SK-N-SH (cell line): ENCODE measurements around the gene CYBC1. TPM values are rescaled to one million over a fixed set of nuclear protein-coding genes. Genes with fewer than 3 reads are reported as not detected.

Experiments
- CTCF ChIA-PET: fragments of 300-600, 350-600 bp; formaldehyde crosslinking; extraction: SDS; loops from one replicate; lab custom pipeline; 2021; lab: Yijun Ruan, JAX
- POLR2A ChIA-PET: fragments of 350-600 bp; sonication (Branson Sonifier 250); formaldehyde crosslinking; extraction: SDS; loops from one replicate; lab custom pipeline; 2020; ENCODE audit warnings: antibody characterized with exemption, inconsistent platforms; lab: Yijun Ruan, JAX
- DNase-seq: peaks from one replicate; pipeline ENCODE4 v3.0.0; 2012
- H2AFZ ChIP-seq: fragments of 200-600 bp; sonication (generic); 2 replicates; pipeline ENCODE4 v1.8.1; 2016; ENCODE audit warnings: antibody characterized with exemption, mild to moderate bottlenecking, low read depth
- H3F3A ChIP-seq: fragments of 200-600 bp; sonication (generic); replicated peaks from 2 replicates; pipeline ENCODE3; 2016; ENCODE audit warnings: antibody characterized with exemption, mild to moderate bottlenecking; ENCODE audit not compliant: insufficient read depth
- H3K27ac ChIP-seq, 2 experiments: fragments of 200-500 bp in 1 of 2; fragments of 200-600 bp in 1 of 2; sonication (Bioruptor generic) in 1 of 2; sonication (generic), shearing (Covaris generic) in 1 of 2; 2 replicates each; pipeline versions ENCODE4 v1.5.1 to v1.6.1; 2014 to 2016; ENCODE audit warnings: low read depth in 2 of 2, inconsistent platforms in 1 of 2, low read length in 1 of 2, mild to moderate bottlenecking in 1 of 2, mixed read lengths in 1 of 2
- H3K27me3 ChIP-seq: fragments of 200-600 bp; sonication (generic), shearing (Covaris generic); 2 replicates; pipeline ENCODE4 v1.6.1; 2016; ENCODE audit warnings: mixed run types; ENCODE audit not compliant: insufficient read depth
- H3K36me3 ChIP-seq, 2 experiments: fragments of 200-500 bp in 1 of 2; fragments of 200-600 bp in 1 of 2; sonication (Bioruptor generic) in 1 of 2; sonication (generic) in 1 of 2; replicated peaks in 1 of 2; 2 replicates each; pipeline versions ENCODE3 to v1.5.1; 2014 to 2016; ENCODE audit warnings: low read length in 1 of 2, mild to moderate bottlenecking in 1 of 2; ENCODE audit not compliant: insufficient read depth in 2 of 2, control insufficient read depth in 1 of 2
- H3K4me1 ChIP-seq, 2 experiments: fragments of 200-500 bp in 1 of 2; fragments of 200-600 bp in 1 of 2; sonication (Bioruptor generic) in 1 of 2; sonication (generic), shearing (Covaris generic) in 1 of 2; 2 replicates each; pipeline versions ENCODE4 v1.5.1 to v1.6.1; 2014 to 2016; ENCODE audit warnings: low read depth in 1 of 2, low read length in 1 of 2, mixed run types in 1 of 2; ENCODE audit not compliant: insufficient read depth in 2 of 2, control insufficient read depth in 1 of 2
- H3K4me2 ChIP-seq: fragments of 200-600 bp; sonication (generic), shearing (Covaris generic); 2 replicates; pipeline ENCODE4 v1.6.1; 2017; ENCODE audit warnings: mixed run types
- H3K4me3 ChIP-seq, 2 experiments: fragments of 200-500 bp in 1 of 2; fragments of 200-600 bp in 1 of 2; sonication (Bioruptor generic) in 1 of 2; sonication (generic), shearing (Covaris generic) in 1 of 2; 2 replicates each; pipeline versions ENCODE4 v1.5.1 to v1.8.1; 2014 to 2016; ENCODE audit warnings: low read depth in 2 of 2, inconsistent platforms in 1 of 2, low read length in 1 of 2, mild to moderate bottlenecking in 1 of 2, mixed read lengths in 1 of 2, moderate library complexity in 1 of 2
- H3K79me2 ChIP-seq: fragments of 200-600 bp; sonication (generic); 2 replicates; pipeline ENCODE4 v1.8.1; 2017; ENCODE audit warnings: mild to moderate bottlenecking; ENCODE audit not compliant: insufficient read depth
- H3K9ac ChIP-seq: fragments of 200-600 bp; sonication (generic); 2 replicates; pipeline ENCODE4 v1.6.1; 2017; ENCODE audit warnings: mixed run types
- H3K9me2 ChIP-seq: fragments of 200-600 bp; sonication (generic); 2 replicates; pipeline ENCODE4 v1.6.1; 2017; ENCODE audit warnings: mixed run types
- H3K9me3 ChIP-seq: fragments of 200-600 bp; sonication (generic); 2 replicates; pipeline ENCODE4 v1.6.1; 2017; ENCODE audit warnings: mixed run types, mild to moderate bottlenecking, moderate library complexity
- H4K20me1 ChIP-seq: fragments of 200-600 bp; sonication (generic); 2 replicates; pipeline ENCODE4 v1.6.1; 2017; ENCODE audit warnings: mild to moderate bottlenecking, mixed run types; ENCODE audit not compliant: insufficient read depth
- CHD2 ChIP-seq: fragments of 150-350 bp; IDR thresholded peaks from 2 replicates; pipeline ENCODE4 v1.6.1; 2018; ENCODE audit warnings: low read length; ENCODE audit not compliant: partially characterized antibody
- ELF1 ChIP-seq: IDR thresholded peaks from 2 replicates; pipeline ENCODE4 v1.4.0; 2012
- EP300 ChIP-seq, 2 experiments: IDR thresholded peaks; 2 replicates each; pipeline versions ENCODE4 v1.4.0 to v1.6.1; 2012; ENCODE audit warnings: borderline replicate concordance in 1 of 2, low read depth in 1 of 2, low read length in 1 of 2
- EZH2phosphoT487 ChIP-seq: fragments of 200-600 bp; sonication (generic); IDR thresholded peaks from 2 replicates; pipeline ENCODE4 v1.6.1; 2017; ENCODE audit warnings: low read depth, mixed run types, mild to moderate bottlenecking, antibody characterized with exemption, moderate library complexity, borderline replicate concordance
- FOSL2 ChIP-seq: IDR thresholded peaks from 2 replicates; pipeline ENCODE4 v1.4.0; 2012; ENCODE audit warnings: low read depth, mild to moderate bottlenecking, moderate library complexity, borderline replicate concordance
- FOXJ3 ChIP-seq: sonication (generic); formaldehyde crosslinking; IDR thresholded peaks from 2 replicates; pipeline ENCODE4 v1.5.1; 2020; ENCODE audit warnings: mild to moderate bottlenecking, missing genetic modification reagents
- FOXM1 ChIP-seq: IDR thresholded peaks from 2 replicates; pipeline ENCODE4 v1.4.0; 2012; ENCODE audit warnings: low read depth, mild to moderate bottlenecking
- GATA2 ChIP-seq: sonication (generic); formaldehyde crosslinking; IDR thresholded peaks from 2 replicates; pipeline ENCODE4 v1.5.0; 2020; ENCODE audit warnings: mild to moderate bottlenecking, missing genetic modification reagents
- JUND ChIP-seq: IDR thresholded peaks from 2 replicates; pipeline ENCODE4 v1.4.0; 2012
- MXI1 ChIP-seq: IDR thresholded peaks from 2 replicates; pipeline ENCODE4 v1.6.1; 2012; ENCODE audit warnings: mild to moderate bottlenecking, low read depth, low read length, improper control_type of control experiment
- NRF1 ChIP-seq: IDR thresholded peaks from 2 replicates; pipeline ENCODE4 v1.6.1; 2012; ENCODE audit warnings: low read depth, mild to moderate bottlenecking, low read length
- RAD21 ChIP-seq: IDR thresholded peaks from 2 replicates; pipeline ENCODE4 v1.6.1; 2012; ENCODE audit warnings: mild to moderate bottlenecking, low read length
- RXRA ChIP-seq: IDR thresholded peaks from 2 replicates; pipeline ENCODE4 v1.4.0; 2012; ENCODE audit warnings: low read depth, mild to moderate bottlenecking, borderline replicate concordance
- TCF12 ChIP-seq: IDR thresholded peaks from 2 replicates; pipeline ENCODE4 v1.4.0; 2012
- WGBS: methylation state at CpG from one replicate; pipeline ENCODE4 v1.1.6; 2017; ENCODE audit warnings: low lambda C conversion rate; 5-methylcytosine and 5-hydroxymethylcytosine counted together
- polyA plus RNA-seq, 3 experiments: library from polyadenylated mRNA; depleted of rRNA; stranded (reverse); fragments of >200 nt; gene quantifications; 2 replicates each; pipeline ENCODE4 v1.2.3, GENCODE V29; 2012
- TF ChIP-seq, protein P1 (sequence below): IDR thresholded peaks from 2 replicates; pipeline ENCODE4 v1.4.0; 2012; ENCODE audit warnings: low read depth, borderline replicate concordance
- TF ChIP-seq, protein P2 (sequence below): IDR thresholded peaks from 2 replicates; pipeline ENCODE4; 2012
- TF ChIP-seq, protein P3 (sequence below): IDR thresholded peaks from 2 replicates; pipeline ENCODE4 v1.4.0; 2012; ENCODE audit warnings: low read depth
- TF ChIP-seq, protein P4 (sequence below): IDR thresholded peaks from 2 replicates; pipeline ENCODE4 v1.4.0; 2012; ENCODE audit warnings: low read depth, borderline replicate concordance
- TF ChIP-seq, protein P5 (sequence below): fragments of 150-350 bp; IDR thresholded peaks from 2 replicates; pipeline ENCODE4 v1.6.1; 2017; ENCODE audit warnings: antibody characterized with exemption, low read length, low read depth, borderline replicate concordance

CYBC1 gene
- polyA plus RNA-seq, 1 of the 3 experiments (the other 2 are of a cell fraction), result 165 TPM

DNA sequence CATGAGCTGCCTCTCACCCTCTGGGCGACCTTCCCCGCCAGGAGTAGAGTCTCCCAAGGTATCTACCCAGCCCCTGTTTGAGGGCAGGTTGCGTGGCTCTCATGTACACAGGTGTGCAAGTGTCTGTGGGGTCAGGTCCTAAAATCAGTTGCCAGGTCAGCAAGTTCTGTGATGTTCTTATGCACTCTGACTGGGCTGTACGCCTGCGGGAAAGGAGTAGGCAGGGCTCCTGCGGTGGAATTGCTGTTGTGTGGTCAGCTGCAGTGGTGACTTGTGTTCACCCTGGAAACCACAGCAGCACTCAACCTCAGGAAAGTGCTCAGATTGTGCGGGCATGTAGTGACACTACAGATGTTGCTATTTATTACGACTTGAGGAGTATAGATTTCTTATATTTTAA, 27.4 kb upstream of the CYBC1 start:
- Histone ChIP-seq H4K20me1 (no peaks in the 10 kb centered on the region), H3K27ac (no peak overlapping the region), H2AFZ (no peak overlapping the region), H3K4me2 (no peak overlapping the region), H3K36me3 (peaks cover 50 to 54% of the 10 kb centered on the region in 2 experiments), H3K9ac (no peak overlapping the region), H3K79me2 (0 out of 2 replicates have a peak, but pooled peaks cover 3% of the 10 kb centered on the region), H3K27me3 (no peaks in the 10 kb centered on the region), H3K9me2 (no peaks in the 10 kb centered on the region), H3K4me3 (no peak overlapping the region), H3F3A (peaks cover 10% of the 10 kb centered on the region), H3K9me3 (no peaks in the 10 kb centered on the region), H3K4me1 (no peaks in the 10 kb centered on the region)
- TF ChIP-seq, protein P1, sequence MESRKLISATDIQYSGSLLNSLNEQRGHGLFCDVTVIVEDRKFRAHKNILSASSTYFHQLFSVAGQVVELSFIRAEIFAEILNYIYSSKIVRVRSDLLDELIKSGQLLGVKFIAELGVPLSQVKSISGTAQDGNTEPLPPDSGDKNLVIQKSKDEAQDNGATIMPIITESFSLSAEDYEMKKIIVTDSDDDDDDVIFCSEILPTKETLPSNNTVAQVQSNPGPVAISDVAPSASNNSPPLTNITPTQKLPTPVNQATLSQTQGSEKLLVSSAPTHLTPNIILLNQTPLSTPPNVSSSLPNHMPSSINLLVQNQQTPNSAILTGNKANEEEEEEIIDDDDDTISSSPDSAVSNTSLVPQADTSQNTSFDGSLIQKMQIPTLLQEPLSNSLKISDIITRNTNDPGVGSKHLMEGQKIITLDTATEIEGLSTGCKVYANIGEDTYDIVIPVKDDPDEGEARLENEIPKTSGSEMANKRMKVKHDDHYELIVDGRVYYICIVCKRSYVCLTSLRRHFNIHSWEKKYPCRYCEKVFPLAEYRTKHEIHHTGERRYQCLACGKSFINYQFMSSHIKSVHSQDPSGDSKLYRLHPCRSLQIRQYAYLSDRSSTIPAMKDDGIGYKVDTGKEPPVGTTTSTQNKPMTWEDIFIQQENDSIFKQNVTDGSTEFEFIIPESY, result no peak
- TF ChIP-seq ELF1 (no peak), NRF1 (no peak), FOSL2 (no peak), FOXM1 (no peak), GATA2 (no peak), RXRA (no peak), MXI1 (no peak), TCF12 (no peak), RAD21 (no peak), JUND (no peak), EZH2phosphoT487 (no peak), EP300 (IDR thresholded peaks at IDR 0.05; ENCODE audit: borderline replicate concordance in 1 of 2, low read depth in 1 of 2, low read length in 1 of 2) (no peak), CHD2 (no peak), FOXJ3 (no peak)
- TF ChIP-seq, protein P2, sequence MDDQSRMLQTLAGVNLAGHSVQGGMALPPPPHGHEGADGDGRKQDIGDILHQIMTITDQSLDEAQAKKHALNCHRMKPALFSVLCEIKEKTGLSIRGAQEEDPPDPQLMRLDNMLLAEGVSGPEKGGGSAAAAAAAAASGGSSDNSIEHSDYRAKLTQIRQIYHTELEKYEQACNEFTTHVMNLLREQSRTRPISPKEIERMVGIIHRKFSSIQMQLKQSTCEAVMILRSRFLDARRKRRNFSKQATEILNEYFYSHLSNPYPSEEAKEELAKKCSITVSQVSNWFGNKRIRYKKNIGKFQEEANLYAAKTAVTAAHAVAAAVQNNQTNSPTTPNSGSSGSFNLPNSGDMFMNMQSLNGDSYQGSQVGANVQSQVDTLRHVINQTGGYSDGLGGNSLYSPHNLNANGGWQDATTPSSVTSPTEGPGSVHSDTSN, result no peak
- TF ChIP-seq, protein P3, sequence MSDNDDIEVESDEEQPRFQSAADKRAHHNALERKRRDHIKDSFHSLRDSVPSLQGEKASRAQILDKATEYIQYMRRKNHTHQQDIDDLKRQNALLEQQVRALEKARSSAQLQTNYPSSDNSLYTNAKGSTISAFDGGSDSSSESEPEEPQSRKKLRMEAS, result no peak
- TF ChIP-seq, protein P4, sequence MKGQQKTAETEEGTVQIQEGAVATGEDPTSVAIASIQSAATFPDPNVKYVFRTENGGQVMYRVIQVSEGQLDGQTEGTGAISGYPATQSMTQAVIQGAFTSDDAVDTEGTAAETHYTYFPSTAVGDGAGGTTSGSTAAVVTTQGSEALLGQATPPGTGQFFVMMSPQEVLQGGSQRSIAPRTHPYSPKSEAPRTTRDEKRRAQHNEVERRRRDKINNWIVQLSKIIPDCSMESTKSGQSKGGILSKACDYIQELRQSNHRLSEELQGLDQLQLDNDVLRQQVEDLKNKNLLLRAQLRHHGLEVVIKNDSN, result no peak
- TF ChIP-seq, protein P5, sequence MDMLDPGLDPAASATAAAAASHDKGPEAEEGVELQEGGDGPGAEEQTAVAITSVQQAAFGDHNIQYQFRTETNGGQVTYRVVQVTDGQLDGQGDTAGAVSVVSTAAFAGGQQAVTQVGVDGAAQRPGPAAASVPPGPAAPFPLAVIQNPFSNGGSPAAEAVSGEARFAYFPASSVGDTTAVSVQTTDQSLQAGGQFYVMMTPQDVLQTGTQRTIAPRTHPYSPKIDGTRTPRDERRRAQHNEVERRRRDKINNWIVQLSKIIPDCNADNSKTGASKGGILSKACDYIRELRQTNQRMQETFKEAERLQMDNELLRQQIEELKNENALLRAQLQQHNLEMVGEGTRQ, result no peak
- no peak for DNase-seq
- ChIA-PET POLR2A (no interaction called here), CTCF (interaction anchor here (1.1 to 5.6 kb wide), 4 partner anchors 8 to 75 kb away, joined by 3 to 35 read pairs (median 4); no protein-coding TSS in a partner anchor)
- WGBS, result 95% methylated on average over 8 of the region's 8 CpGs
